Neural crest cell (in vitro differentiated cells): ENCODE measurements around the gene EVC2. TPM values are rescaled to one million over a fixed set of nuclear protein-coding genes. Genes with fewer than 3 reads are reported as not detected.

ENCODE experiments used
- DNase-seq: peaks from one replicate; pipeline ENCODE4 v3.0.0; 2021; ENCODE audit warnings: low read depth, mixed read lengths, low spot score
- H3K27ac Mint-ChIP-seq: one replicate; pipeline ENCODE4 v1.8.0; 2021; ENCODE audit warnings: mild to moderate bottlenecking, mixed read lengths; ENCODE audit not compliant: unreplicated experiment
- H3K27me3 Mint-ChIP-seq: 2 replicates; pipeline ENCODE4 v1.8.0; 2021; ENCODE audit warnings: low read depth, mild to moderate bottlenecking, mixed read lengths
- H3K36me3 Mint-ChIP-seq: 2 replicates; pipeline ENCODE4 v1.8.0; 2021; ENCODE audit warnings: low read depth, mild to moderate bottlenecking, mixed read lengths
- H3K4me1 Mint-ChIP-seq: 2 replicates; pipeline ENCODE4 v1.8.0; 2021; ENCODE audit warnings: mixed read lengths
- H3K4me3 Mint-ChIP-seq: one replicate; pipeline ENCODE4 v1.8.0; 2021; ENCODE audit warnings: mild to moderate bottlenecking, mixed read lengths
- H3K9me3 Mint-ChIP-seq: 2 replicates; pipeline ENCODE4 v1.8.0; 2021; ENCODE audit warnings: mixed read lengths
- total RNA-seq: library from RNA; stranded (reverse); gene quantifications from 2 replicates; pipeline ENCODE4 v1.2.1, GENCODE V29; 2021
- TF ChIP-seq, protein P1 (sequence below): fragments of 200-600 bp; sonication (generic); conservative IDR thresholded peaks from 2 replicates; pipeline ENCODE4 v1.5.0; 2021; ENCODE audit warnings: antibody characterized with exemption, mild to moderate bottlenecking

EVC2 gene
- total RNA-seq, 1 donor from 2014 or later: 7.2 TPM

GRCh38 chr4:5632066-5632440 lies 76.3 kb downstream of the EVC2 start:
- H3K4me3 Mint-ChIP-seq: no peak overlapping the region
- no peaks in the 10 kb centered on the region for H3K27me3 Mint-ChIP-seq
- peaks cover 2% of the 10 kb centered on the region for H3K36me3 Mint-ChIP-seq
- H3K4me1 Mint-ChIP-seq: peaks cover 18% of the 10 kb centered on the region
- no peak for DNase-seq
- no peak overlapping the region for H3K27ac Mint-ChIP-seq
- H3K9me3 Mint-ChIP-seq: no peaks in the 10 kb centered on the region
- TF ChIP-seq, protein P1, sequence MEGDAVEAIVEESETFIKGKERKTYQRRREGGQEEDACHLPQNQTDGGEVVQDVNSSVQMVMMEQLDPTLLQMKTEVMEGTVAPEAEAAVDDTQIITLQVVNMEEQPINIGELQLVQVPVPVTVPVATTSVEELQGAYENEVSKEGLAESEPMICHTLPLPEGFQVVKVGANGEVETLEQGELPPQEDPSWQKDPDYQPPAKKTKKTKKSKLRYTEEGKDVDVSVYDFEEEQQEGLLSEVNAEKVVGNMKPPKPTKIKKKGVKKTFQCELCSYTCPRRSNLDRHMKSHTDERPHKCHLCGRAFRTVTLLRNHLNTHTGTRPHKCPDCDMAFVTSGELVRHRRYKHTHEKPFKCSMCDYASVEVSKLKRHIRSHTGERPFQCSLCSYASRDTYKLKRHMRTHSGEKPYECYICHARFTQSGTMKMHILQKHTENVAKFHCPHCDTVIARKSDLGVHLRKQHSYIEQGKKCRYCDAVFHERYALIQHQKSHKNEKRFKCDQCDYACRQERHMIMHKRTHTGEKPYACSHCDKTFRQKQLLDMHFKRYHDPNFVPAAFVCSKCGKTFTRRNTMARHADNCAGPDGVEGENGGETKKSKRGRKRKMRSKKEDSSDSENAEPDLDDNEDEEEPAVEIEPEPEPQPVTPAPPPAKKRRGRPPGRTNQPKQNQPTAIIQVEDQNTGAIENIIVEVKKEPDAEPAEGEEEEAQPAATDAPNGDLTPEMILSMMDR: no peak

GRCh38 chr4:5631352-5632065 lies 76.8 kb downstream of the EVC2 start:
- Mint-ChIP-seq H3K4me1 (peaks cover 14% of the 10 kb centered on the region), H3K9me3 (no peaks in the 10 kb centered on the region), H3K4me3 (no peak overlapping the region), H3K27ac (no peak overlapping the region), H3K27me3 (no peaks in the 10 kb centered on the region), H3K36me3 (peaks cover 2% of the 10 kb centered on the region)
- TF ChIP-seq, protein P1: no peak
- DNase-seq: no peak

DNA sequence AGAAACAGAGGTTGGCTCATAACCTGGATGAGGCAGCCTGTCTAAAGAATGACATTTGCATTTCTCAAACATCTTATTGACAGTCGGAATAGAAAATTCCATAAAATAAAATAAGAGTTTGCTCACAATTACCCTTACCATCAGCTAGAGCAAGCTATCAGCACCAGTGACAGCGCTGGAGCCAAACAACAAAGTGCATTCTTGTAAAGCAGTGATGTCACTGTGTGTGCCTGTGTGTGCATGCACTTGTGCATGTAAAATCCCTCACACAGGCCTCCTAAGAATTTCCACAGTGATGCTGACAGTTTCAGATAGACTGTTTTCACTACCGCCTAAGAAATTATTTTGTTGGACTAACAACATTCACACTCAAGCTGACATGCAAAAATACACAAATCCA lies 77.6 kb downstream of the EVC2 start:
- no peak overlapping the region for H3K27ac Mint-ChIP-seq
- H3K27me3 Mint-ChIP-seq: no peaks in the 10 kb centered on the region
- no peaks in the 10 kb centered on the region for H3K9me3 Mint-ChIP-seq
- DNase-seq: no peak
- peaks cover 9% of the 10 kb centered on the region for H3K4me1 Mint-ChIP-seq
- H3K4me3 Mint-ChIP-seq: no peak overlapping the region
- TF ChIP-seq, protein P1: no peak
- H3K36me3 Mint-ChIP-seq: peaks cover 6% of the 10 kb centered on the region

DNA sequence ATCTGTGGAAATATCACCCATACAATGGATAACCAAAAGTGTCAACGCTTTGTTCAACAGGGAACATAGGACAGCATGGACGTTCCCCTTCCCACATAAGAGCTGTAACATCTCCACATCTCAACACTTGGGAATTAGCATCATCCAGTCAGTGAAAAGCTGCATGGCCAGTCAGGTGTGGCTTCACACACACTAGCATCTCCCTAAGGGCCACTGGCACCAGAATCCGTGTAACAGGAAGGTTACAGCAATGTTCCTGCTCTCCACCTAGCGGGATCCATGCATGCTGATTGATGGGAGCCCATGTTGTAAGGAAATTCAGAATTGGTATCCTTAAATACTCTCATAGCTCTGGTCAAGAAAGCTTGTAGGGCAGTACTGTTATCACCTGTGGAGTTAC lies 78.8 kb downstream of the EVC2 start:
- no peak for DNase-seq
- no peaks in the 10 kb centered on the region for H3K9me3 Mint-ChIP-seq
- no peak overlapping the region for H3K27ac Mint-ChIP-seq
- H3K27me3 Mint-ChIP-seq: no peaks in the 10 kb centered on the region
- TF ChIP-seq, protein P1: no peak
- peaks cover 2% of the 10 kb centered on the region for H3K4me1 Mint-ChIP-seq
- no peak overlapping the region for H3K4me3 Mint-ChIP-seq
- H3K36me3 Mint-ChIP-seq: peaks cover 13% of the 10 kb centered on the region

- Mint-ChIP-seq H3K4me3 (no peak overlapping the region), H3K27me3 (no peaks in the 10 kb centered on the region), H3K36me3 (peaks cover 24% of the 10 kb centered on the region), H3K9me3 (no peaks in the 10 kb centered on the region), H3K27ac (no peak overlapping the region), H3K4me1 (no peaks in the 10 kb centered on the region)
- DNase-seq: no peak
- TF ChIP-seq, protein P1: no peak
These were observed 81.4 kb downstream of the EVC2 start for GRCh38 chr4:5626913-5627312.
